ENCODE data around the gene PECR. TPM values are rescaled to one million over a fixed set of nuclear protein-coding genes. Genes with fewer than 3 reads are reported as not detected.

Gene PECR
- total RNA-seq, 2 experiments from 2014 or later: 9.1 to 10.3 TPM

DNA sequence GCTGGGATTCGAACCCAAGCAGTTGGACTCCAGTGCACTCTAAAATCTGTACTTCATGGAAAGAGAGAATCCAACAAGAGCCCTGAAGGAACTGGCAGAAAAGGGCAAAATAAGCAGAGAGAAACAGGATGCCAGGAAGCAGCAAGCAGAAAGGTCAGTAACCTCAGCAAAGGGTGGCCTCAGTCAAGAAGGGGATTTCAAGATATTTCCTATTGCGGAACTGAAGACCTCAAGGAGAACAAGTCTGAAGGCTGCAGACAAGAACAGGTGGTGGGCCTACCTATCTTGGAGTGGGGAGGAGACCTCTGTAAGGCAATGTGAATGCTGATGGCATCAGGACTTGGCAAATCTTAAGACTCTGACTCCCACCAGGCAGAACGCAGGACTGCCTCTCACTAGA lies 48.2 kb downstream of the PECR start:
- H3K27ac ChIP-seq (ENCODE audit: low read depth in 1 of 2, low read length in 2 of 2): no peak overlapping the region

DNA sequence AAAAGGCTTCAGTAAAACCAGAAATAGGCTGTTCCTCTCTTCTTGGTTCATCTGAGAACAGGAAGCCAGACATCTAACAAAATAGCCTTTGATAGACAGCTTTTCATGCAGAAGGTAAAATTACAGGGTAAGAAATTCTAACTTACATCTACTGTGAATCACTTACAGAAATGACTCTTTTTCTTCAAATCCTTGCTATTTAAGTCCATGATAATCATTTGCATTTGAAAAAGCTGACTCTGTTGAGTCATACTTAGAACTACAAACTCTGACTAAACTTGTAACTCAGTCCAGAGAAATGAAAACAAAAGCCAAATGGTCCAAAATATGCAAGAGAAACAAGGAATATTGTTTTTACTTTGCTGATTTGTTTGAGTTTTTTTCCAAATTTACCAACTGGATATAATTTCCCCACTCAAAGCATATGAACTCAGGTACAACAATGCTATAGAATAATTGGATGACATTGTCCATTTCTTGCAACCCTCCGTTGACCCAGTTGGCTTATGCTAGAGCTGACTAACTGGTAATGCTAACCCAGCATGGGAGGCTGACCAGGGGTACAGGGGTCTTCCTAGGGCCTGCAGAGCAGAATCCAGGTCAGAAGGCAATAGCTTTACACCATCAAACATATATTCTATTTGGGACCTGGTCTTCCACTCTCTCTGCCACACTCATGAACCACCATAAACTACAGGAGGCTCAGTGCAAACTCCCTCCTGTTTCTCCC lies 49.5 kb downstream of the PECR start:
- Mint-ChIP-seq H3K4me1 (ENCODE audit: low read depth) (peaks cover 23% of the 10 kb centered on the region), H3K9me3 (no peaks in the 10 kb centered on the region), H3K27me3 (no peaks in the 10 kb centered on the region), H3K4me3 (no peak overlapping the region), H3K36me3 (ENCODE audit: low read depth) (peaks cover 29% of the 10 kb centered on the region), H3K27ac (no peak overlapping the region)
- no peaks in the 10 kb centered on the region for H3K9me3 ChIP-seq (ENCODE audit: control insufficient read depth in 1 of 2, insufficient read depth in 1 of 2, low read length in 2 of 2)
- no peak for DNase-seq
- POLR2A ChIA-PET: interaction anchor here (1.2 to 1.4 kb wide), 2 partner anchors 50 to 77 kb away, joined by 3 to 4 read pairs; partner anchors contain the start of genes PECR, TMEM169 and XRCC5
- H3K4me1 ChIP-seq (ENCODE audit: insufficient read depth, low read length): peaks cover 5% of the 10 kb centered on the region
- H3K27me3 ChIP-seq (ENCODE audit: control insufficient read depth in 1 of 2, insufficient read depth in 2 of 2, low read length in 2 of 2): no peaks in the 10 kb centered on the region
- intact Hi-C loops (cut with DNase I, micrococcal nuclease): loop anchor here in 1 of 2 experiments (10.0 kb wide), 1 partner anchor 463 kb away; the partner anchor contains the start of gene RPL37A
- no peak overlapping the region for H3K27ac ChIP-seq (ENCODE audit: low read depth in 1 of 2, low read length in 2 of 2)
- CTCF ChIA-PET: interaction anchor here (1.1 kb wide), 1 partner anchor 9 kb away, joined by 3 read pairs; no protein-coding TSS in a partner anchor
- H3K36me3 ChIP-seq (ENCODE audit: insufficient read depth, low read length): peaks cover 28% of the 10 kb centered on the region
- no peak for ATAC-seq (ENCODE audit: poor library complexity)
- TF ChIP-seq, protein P1, sequence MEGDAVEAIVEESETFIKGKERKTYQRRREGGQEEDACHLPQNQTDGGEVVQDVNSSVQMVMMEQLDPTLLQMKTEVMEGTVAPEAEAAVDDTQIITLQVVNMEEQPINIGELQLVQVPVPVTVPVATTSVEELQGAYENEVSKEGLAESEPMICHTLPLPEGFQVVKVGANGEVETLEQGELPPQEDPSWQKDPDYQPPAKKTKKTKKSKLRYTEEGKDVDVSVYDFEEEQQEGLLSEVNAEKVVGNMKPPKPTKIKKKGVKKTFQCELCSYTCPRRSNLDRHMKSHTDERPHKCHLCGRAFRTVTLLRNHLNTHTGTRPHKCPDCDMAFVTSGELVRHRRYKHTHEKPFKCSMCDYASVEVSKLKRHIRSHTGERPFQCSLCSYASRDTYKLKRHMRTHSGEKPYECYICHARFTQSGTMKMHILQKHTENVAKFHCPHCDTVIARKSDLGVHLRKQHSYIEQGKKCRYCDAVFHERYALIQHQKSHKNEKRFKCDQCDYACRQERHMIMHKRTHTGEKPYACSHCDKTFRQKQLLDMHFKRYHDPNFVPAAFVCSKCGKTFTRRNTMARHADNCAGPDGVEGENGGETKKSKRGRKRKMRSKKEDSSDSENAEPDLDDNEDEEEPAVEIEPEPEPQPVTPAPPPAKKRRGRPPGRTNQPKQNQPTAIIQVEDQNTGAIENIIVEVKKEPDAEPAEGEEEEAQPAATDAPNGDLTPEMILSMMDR (IDR thresholded peaks at IDR 0.05): no peak
- no peak overlapping the region for H3K4me3 ChIP-seq (ENCODE audit: low read length)

More for the DNA sequence above, 48.2 kb downstream of the PECR start:
- H3K36me3 ChIP-seq (ENCODE audit: insufficient read depth, low read length): peaks cover 28% of the 10 kb centered on the region
- no peaks in the 10 kb centered on the region for H3K27me3 ChIP-seq (ENCODE audit: control insufficient read depth in 1 of 2, insufficient read depth in 2 of 2, low read length in 2 of 2)
- Mint-ChIP-seq H3K36me3 (ENCODE audit: low read depth) (peaks cover 34% of the 10 kb centered on the region), H3K27ac (no peak overlapping the region), H3K27me3 (no peaks in the 10 kb centered on the region), H3K4me1 (ENCODE audit: low read depth) (peaks cover 23% of the 10 kb centered on the region), H3K9me3 (no peaks in the 10 kb centered on the region), H3K4me3 (no peak overlapping the region)
- ChIA-PET POLR2A (interaction anchor here (0.6 to 1.2 kb wide), 3 partner anchors 25 to 101 kb away, joined by 3 to 5 read pairs (median 3); partner anchors contain the start of genes PECR and TMEM169), CTCF (interaction anchor here (0.7 to 2.3 kb wide), 9 partner anchors 8 to 633 kb away, joined by 3 to 10 read pairs (median 4); no protein-coding TSS in a partner anchor)
- no peak overlapping the region for H3K4me3 ChIP-seq (ENCODE audit: low read length)
- DNase-seq: no peak
- ATAC-seq (ENCODE audit: poor library complexity): no peak
- TF ChIP-seq, protein P1 (IDR thresholded peaks at IDR 0.05): no peak
- intact Hi-C loops (cut with DNase I, micrococcal nuclease): loop anchor here in 1 of 2 experiments (10.0 kb wide), 1 partner anchor 461 kb away; the partner anchor contains the start of gene RPL37A
- H3K9me3 ChIP-seq (ENCODE audit: control insufficient read depth in 1 of 2, insufficient read depth in 1 of 2, low read length in 2 of 2): no peaks in the 10 kb centered on the region
- peaks cover 5% of the 10 kb centered on the region for H3K4me1 ChIP-seq (ENCODE audit: insufficient read depth, low read length)

DNA sequence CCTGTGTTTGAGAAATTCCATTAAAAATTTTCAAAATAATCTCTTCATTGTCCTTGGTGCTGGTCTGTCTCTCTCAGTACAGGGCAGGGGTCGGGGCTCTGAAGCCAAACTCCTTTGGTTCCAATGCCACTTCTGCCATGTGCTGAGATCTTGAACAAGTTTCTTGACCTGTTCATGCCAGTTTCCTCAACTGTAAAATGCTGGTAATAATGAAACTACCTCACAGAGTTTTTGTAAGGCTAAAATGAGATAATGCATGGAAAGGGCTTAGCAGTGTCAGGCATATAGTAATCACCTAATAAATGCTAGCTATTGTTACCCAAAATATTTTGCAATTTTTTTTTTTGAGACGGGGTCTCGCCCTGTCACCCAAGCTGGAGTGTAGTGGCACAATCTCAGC lies 51.4 kb downstream of the PECR start:
- intact Hi-C loops (cut with DNase I, micrococcal nuclease): loop anchor here in 1 of 2 experiments (10.0 kb wide), 1 partner anchor 465 kb away; the partner anchor contains the start of gene RPL37A
- ATAC-seq (ENCODE audit: poor library complexity) (no peak), DNase-seq (no peak)
- no peaks in the 10 kb centered on the region for H3K9me3 ChIP-seq (ENCODE audit: control insufficient read depth in 1 of 2, insufficient read depth in 1 of 2, low read length in 2 of 2)
- H3K36me3 ChIP-seq (ENCODE audit: insufficient read depth, low read length): peaks cover 18% of the 10 kb centered on the region
- H3K9me3 Mint-ChIP-seq: no peaks in the 10 kb centered on the region
- H3K27ac ChIP-seq (ENCODE audit: low read depth in 1 of 2, low read length in 2 of 2): no peak overlapping the region
- no peaks in the 10 kb centered on the region for H3K27me3 ChIP-seq (ENCODE audit: control insufficient read depth in 1 of 2, insufficient read depth in 2 of 2, low read length in 2 of 2)
- peaks cover 5% of the 10 kb centered on the region for H3K4me1 ChIP-seq (ENCODE audit: insufficient read depth, low read length)
- ChIA-PET POLR2A (no interaction called here), CTCF (interaction anchor here (0.9 kb wide), 1 partner anchor 14 kb away, joined by 3 read pairs; no protein-coding TSS in a partner anchor)
- H3K4me3 Mint-ChIP-seq: no peak overlapping the region
- H3K4me3 ChIP-seq (ENCODE audit: low read length): no peak overlapping the region
- H3K27me3 Mint-ChIP-seq: no peaks in the 10 kb centered on the region
- H3K27ac Mint-ChIP-seq: no peak overlapping the region
- TF ChIP-seq, protein P1 (IDR thresholded peaks at IDR 0.05): no peak
- peaks cover 23% of the 10 kb centered on the region for H3K4me1 Mint-ChIP-seq (ENCODE audit: low read depth)
- H3K36me3 Mint-ChIP-seq (ENCODE audit: low read depth): peaks cover 22% of the 10 kb centered on the region

Measured in CD4-positive, alpha-beta T cell (primary cell).